KMS-11 (cell line): Measurements from ENCODE around the gene ST6GALNAC6.

Experiments
- H2AFZ ChIP-seq: fragments of 200-600 bp; sonication (generic); 2 replicates; pipeline ENCODE4 v1.6.1; 2016; ENCODE audit warnings: antibody characterized with exemption, mixed run types, low read depth
- H3K27ac ChIP-seq: fragments of 200-600 bp; sonication (generic); 2 replicates; pipeline ENCODE4 v1.6.1; 2016; ENCODE audit warnings: mild to moderate bottlenecking, mixed run types
- H3K27me3 ChIP-seq: fragments of 200-600 bp; sonication (generic); 2 replicates; pipeline ENCODE4 v1.6.1; 2017; ENCODE audit warnings: mild to moderate bottlenecking, low read depth, mixed run types, moderate library complexity; ENCODE audit not compliant: insufficient read depth
- H3K36me3 ChIP-seq: fragments of 200-600 bp; sonication (generic); 2 replicates; pipeline ENCODE4 v1.6.1; 2017; ENCODE audit warnings: mild to moderate bottlenecking, mixed run types; ENCODE audit not compliant: insufficient read depth
- H3K4me1 ChIP-seq: fragments of 200-600 bp; sonication (generic); 2 replicates; pipeline ENCODE4 v1.6.1; 2016; ENCODE audit warnings: mild to moderate bottlenecking, low read depth, mixed run types; ENCODE audit not compliant: poor library complexity, severe bottlenecking
- H3K4me2 ChIP-seq: fragments of 200-600 bp; sonication (generic); 2 replicates; pipeline ENCODE4 v1.7.0; 2016; ENCODE audit warnings: mild to moderate bottlenecking, mixed run types
- H3K4me3 ChIP-seq: fragments of 200-600 bp; sonication (generic); IDR thresholded peaks from 2 replicates; pipeline ENCODE4 v1.6.1; 2017; ENCODE audit warnings: low read depth, low read length, mixed read lengths; ENCODE audit not compliant: insufficient read depth
- H3K79me2 ChIP-seq: fragments of 200-600 bp; sonication (generic); 2 replicates; pipeline ENCODE4 v1.6.1; 2016; ENCODE audit warnings: low read depth, mixed run types; ENCODE audit not compliant: insufficient read depth
- H3K9ac ChIP-seq: fragments of 200-600 bp; sonication (generic); 2 replicates; pipeline ENCODE4 v1.6.1; 2016; ENCODE audit warnings: mild to moderate bottlenecking, mixed run types
- H4K20me1 ChIP-seq: fragments of 200-600 bp; sonication (generic); 2 replicates; pipeline ENCODE4 v1.6.1; 2016; ENCODE audit warnings: mild to moderate bottlenecking, mixed run types; ENCODE audit not compliant: insufficient read depth
- CTCF ChIP-seq: fragments of 200-600 bp; sonication (generic); conservative IDR thresholded peaks from 2 replicates; pipeline ENCODE4 v1.6.1; 2017; ENCODE audit warnings: low read depth, mild to moderate bottlenecking, antibody characterized with exemption, low read length, moderate library complexity, mixed read lengths

Gene ST6GALNAC6

GRCh38 chr9:127895811-127896210, 3.6 kb downstream of the ST6GALNAC6 start:
- Histone ChIP-seq H4K20me1 (no peaks in the 10 kb centered on the region), H3K4me2 (no peak overlapping the region), H3K9ac (no peak overlapping the region), H3K27me3 (no peaks in the 10 kb centered on the region), H2AFZ (no peak overlapping the region), H3K27ac (no peak overlapping the region), H3K79me2 (0 out of 2 replicates have a peak, but pooled peaks cover 4% of the 10 kb centered on the region), H3K4me1 (peaks cover 4% of the 10 kb centered on the region), H3K4me3 (no peak overlapping the region), H3K36me3 (no peaks in the 10 kb centered on the region; the same call in 1 of the 2 replicates)
- no peak for TF ChIP-seq CTCF

GRCh38 chr9:127893392-127893791, 6.0 kb downstream of the ST6GALNAC6 start:
- Histone ChIP-seq H3K4me3 (no peak overlapping the region), H4K20me1 (no peaks in the 10 kb centered on the region), H3K4me2 (no peak overlapping the region), H3K9ac (no peak overlapping the region), H3K27ac (no peak overlapping the region), H3K27me3 (no peaks in the 10 kb centered on the region), H3K4me1 (no peaks in the 10 kb centered on the region), H3K79me2 (0 out of 2 replicates have a peak, but pooled peaks cover under 1% of the 10 kb centered on the region), H2AFZ (no peak overlapping the region), H3K36me3 (no peaks in the 10 kb centered on the region; the same call in 1 of the 2 replicates)
- TF ChIP-seq CTCF, result no peak

GRCh38 chr9:127892831-127893230, 6.6 kb downstream of the ST6GALNAC6 start:
- Histone ChIP-seq H3K36me3 (no peaks in the 10 kb centered on the region; the same call in 1 of the 2 replicates), H3K4me2 (no peak overlapping the region), H4K20me1 (no peaks in the 10 kb centered on the region), H3K4me3 (no peak overlapping the region), H3K27ac (no peak overlapping the region), H3K4me1 (no peaks in the 10 kb centered on the region), H3K79me2 (no peaks in the 10 kb centered on the region), H2AFZ (no peak overlapping the region), H3K9ac (no peak overlapping the region), H3K27me3 (no peaks in the 10 kb centered on the region)
- no peak for TF ChIP-seq CTCF

- Histone ChIP-seq H4K20me1 (no peaks in the 10 kb centered on the region), H3K4me1 (no peaks in the 10 kb centered on the region), H3K9ac (no peak overlapping the region), H3K4me2 (no peak overlapping the region), H3K27ac (no peak overlapping the region), H3K36me3 (no peaks in the 10 kb centered on the region; the same call in 1 of the 2 replicates), H2AFZ (no peak overlapping the region), H3K27me3 (no peaks in the 10 kb centered on the region), H3K4me3 (no peak overlapping the region), H3K79me2 (no peaks in the 10 kb centered on the region)
- no peak for TF ChIP-seq CTCF
Measured at GRCh38 chr9:127890053-127890452, 9.3 kb downstream of the ST6GALNAC6 start.
